ENCODE data around the gene BMPR2. TPM values are rescaled to one million over a fixed set of nuclear protein-coding genes. Genes with fewer than 3 reads are reported as not detected.

Gene BMPR2
- total and polyA plus RNA-seq, 2 of the 8 experiments (the other 6 are each of a cell fraction or from before 2014, with no cell fraction given), result 5.5 to 19.8 TPM

DNA sequence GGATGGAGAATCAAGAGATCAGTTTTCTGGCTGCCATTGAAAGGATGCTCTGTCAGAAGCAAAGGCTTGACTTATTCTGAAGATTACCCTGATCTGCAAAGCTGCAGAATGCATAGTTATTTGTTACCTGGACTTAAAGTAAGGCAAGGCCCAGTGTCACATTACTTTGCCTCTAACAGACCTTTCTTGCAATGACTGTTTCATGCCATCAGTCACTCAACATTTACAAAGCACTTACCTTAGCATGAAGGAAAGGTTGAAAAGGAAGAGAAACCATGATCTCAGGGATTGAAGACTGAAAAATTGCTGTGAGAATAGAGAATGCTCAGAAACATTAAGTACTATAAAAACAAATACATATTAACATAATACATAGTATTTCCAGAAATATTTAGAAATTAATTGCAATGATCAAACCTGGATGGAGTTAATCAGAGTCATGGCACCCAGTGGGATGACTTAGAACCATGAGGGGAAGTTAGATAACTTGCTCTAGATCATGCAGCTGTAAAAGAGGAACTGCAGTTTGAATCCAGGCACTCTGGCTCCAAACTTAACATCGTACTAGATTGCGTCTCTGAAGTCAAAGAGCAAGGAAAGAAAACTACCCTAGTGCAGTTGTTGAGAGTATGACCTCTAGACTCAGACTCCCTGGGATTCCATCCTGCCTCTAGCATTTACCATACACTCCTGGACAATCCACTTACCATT, 232.2 kb downstream of the BMPR2 start:
- H3K4me3 ChIP-seq (ENCODE audit: extremely low read depth in 1 of 4, insufficient read depth in 2 of 4, low read depth in 3 of 4, low read length in 4 of 4), result no peak overlapping the region
- H3K9ac ChIP-seq (replicated peaks in 1 of 4; ENCODE audit: extremely low read depth in 1 of 4, low read depth in 3 of 4, low read length in 3 of 4), result no peak overlapping the region
- H4K8ac ChIP-seq (ENCODE audit: extremely low read depth, insufficient read depth, low read length), result no peak overlapping the region
- no peak overlapping the region for H2BK15ac ChIP-seq (ENCODE audit: low read length)
- no peaks in the 10 kb centered on the region for H3K4me1 ChIP-seq (replicated peaks in 1 of 4; ENCODE audit: control insufficient read depth in 3 of 4, insufficient read depth in 4 of 4, low read length in 3 of 4)
- no peaks in the 10 kb centered on the region for H3K9me3 ChIP-seq (ENCODE audit: insufficient read depth in 2 of 2, low read depth in 1 of 2, low read length in 1 of 2)
- no peak for FAIRE-seq
- no peak overlapping the region for H2BK5ac ChIP-seq (ENCODE audit: low read depth, low read length)
- WGBS, 2 experiments (ENCODE audit: extremely low coverage in 1 of 2, insufficient coverage in 1 of 2, insufficient read length in 1 of 2, insufficient replicate concordance in 2 of 2, low coverage in 1 of 2, low lambda C conversion rate in 2 of 2, missing lambda C conversion rate in 1 of 2), result 97% methylated on average over 2 of the region's 2 CpGs; no CpG with 5 or more reads in 1 of the 2 experiments
- H3K79me2 ChIP-seq (ENCODE audit: control insufficient read depth in 1 of 2, insufficient read depth in 2 of 2, low read length in 2 of 2), result no peaks in the 10 kb centered on the region
- H3K14ac ChIP-seq (ENCODE audit: insufficient read length), result no peak overlapping the region
- H2AFZ ChIP-seq (ENCODE audit: low read length), result no peak overlapping the region
- CTCF ChIA-PET (ENCODE audit: partially characterized antibody), result no interaction called here
- TF ChIP-seq TCF12 (IDR thresholded peaks at IDR 0.05; ENCODE audit: low read depth, low read length) (no peak), JUND (IDR thresholded peaks at IDR 0.05; ENCODE audit: low read length) (no peak), HDAC6 (IDR thresholded peaks at IDR 0.05; ENCODE audit: low read depth, low read length) (no peak), TAF1 (IDR thresholded peaks at IDR 0.05; ENCODE audit: low read depth, low read length) (no peak), CREB1 (IDR thresholded peaks at IDR 0.05) (no peak), RAD21 (IDR thresholded peaks at IDR 0.05 in 1 of 2, conservative IDR thresholded peaks at IDR 0.05 in 1 of 2; ENCODE audit: low read depth in 2 of 2, low read length in 2 of 2) (no peak), CBX5 (IDR thresholded peaks at IDR 0.05; ENCODE audit: low read depth, low read length) (no peak)
- H3K27ac ChIP-seq (ENCODE audit: low read depth, low read length), result no peak overlapping the region
- H3K23me2 ChIP-seq (ENCODE audit: low read depth, low read length), result no peaks in the 10 kb centered on the region
- no peak overlapping the region for H4K91ac ChIP-seq (replicated peaks; ENCODE audit: insufficient read length, low read length)
- no peak overlapping the region for H4K5ac ChIP-seq (ENCODE audit: insufficient read length, low read depth, low read length)
- no peaks in the 10 kb centered on the region for H3K79me1 ChIP-seq (ENCODE audit: low read depth, low read length)
- no peak overlapping the region for H3K23ac ChIP-seq (ENCODE audit: insufficient read length)
- no peak overlapping the region for H3K4ac ChIP-seq (replicated peaks; ENCODE audit: insufficient read length, low read depth, low read length)
- no peaks in the 10 kb centered on the region for H3K27me3 ChIP-seq (replicated peaks in 1 of 4; ENCODE audit: control insufficient read depth in 3 of 4, extremely low read depth in 1 of 4, insufficient read depth in 3 of 4, low read length in 3 of 4)
- H2BK12ac ChIP-seq (ENCODE audit: low read depth, low read length), result no peak overlapping the region
- POLR2A ChIA-PET (ENCODE audit: partially characterized antibody), result no interaction called here
- no peak overlapping the region for H2BK120ac ChIP-seq (replicated peaks; ENCODE audit: low read depth, low read length)
- no peak overlapping the region for H3K56ac ChIP-seq (replicated peaks; ENCODE audit: insufficient read length, low read depth, low read length)
- DNase-seq (ENCODE audit: low read depth in 1 of 2, low spot score in 2 of 2), result no peak
- no peak overlapping the region for H3K4me2 ChIP-seq (ENCODE audit: insufficient read depth in 1 of 2, low read depth in 2 of 2, low read length in 2 of 2)
- H4K20me1 ChIP-seq (replicated peaks in 1 of 2; ENCODE audit: control insufficient read depth in 1 of 2, insufficient read depth in 2 of 2, low read length in 2 of 2), result no peaks in the 10 kb centered on the region
- H2AK5ac ChIP-seq (ENCODE audit: low read depth, low read length), result no peak overlapping the region
- H2BK20ac ChIP-seq (ENCODE audit: low read length), result no peak overlapping the region
- no peak overlapping the region for H3K18ac ChIP-seq (ENCODE audit: extremely low read depth, low read length)
- H3K36me3 ChIP-seq (ENCODE audit: control insufficient read depth in 2 of 4, insufficient read depth in 4 of 4, low read length in 3 of 4), result no peaks in the 10 kb centered on the region
